ENCODE data around the gene EXOC6B.

DNA sequence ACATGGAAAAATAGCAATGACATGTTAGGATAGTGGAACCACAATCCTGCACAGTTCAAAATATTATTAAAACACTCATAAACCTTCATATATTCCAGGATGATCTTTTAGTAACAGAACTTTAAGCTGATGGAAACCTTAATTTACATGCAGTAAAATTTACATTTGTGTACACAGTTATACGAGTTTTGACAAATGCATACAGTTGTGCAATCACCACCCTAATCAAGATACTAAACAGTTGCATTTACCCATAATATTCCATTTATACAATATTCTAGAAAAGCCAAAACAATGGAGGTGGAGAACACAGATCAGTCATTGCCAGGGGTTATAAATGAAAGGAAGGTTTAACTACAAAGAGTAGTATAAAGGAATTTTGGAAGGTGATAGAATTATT, 117.6 kb downstream of the EXOC6B start:
- no peak for TF ChIP-seq CTCF (IDR thresholded peaks at IDR 0.05)
- no peak for TF ChIP-seq POLR2A (IDR thresholded peaks at IDR 0.05)
